HG03064 (cell line): ENCODE measurements around the gene SMYD5.
"Not testable (repeated sequence)": the region's sequence is repeated elsewhere in the genome, so short reads cannot be mapped to it uniquely, and the experiment has no call there.

Experiments used
- ATAC-seq: cut with Tn5 transposase; IDR thresholded peaks from one replicate; pipeline ENCODE4 v1.9.1; 2021; ENCODE audit warnings: low read depth; ENCODE audit not compliant: unreplicated experiment

The SMYD5 gene

DNA sequence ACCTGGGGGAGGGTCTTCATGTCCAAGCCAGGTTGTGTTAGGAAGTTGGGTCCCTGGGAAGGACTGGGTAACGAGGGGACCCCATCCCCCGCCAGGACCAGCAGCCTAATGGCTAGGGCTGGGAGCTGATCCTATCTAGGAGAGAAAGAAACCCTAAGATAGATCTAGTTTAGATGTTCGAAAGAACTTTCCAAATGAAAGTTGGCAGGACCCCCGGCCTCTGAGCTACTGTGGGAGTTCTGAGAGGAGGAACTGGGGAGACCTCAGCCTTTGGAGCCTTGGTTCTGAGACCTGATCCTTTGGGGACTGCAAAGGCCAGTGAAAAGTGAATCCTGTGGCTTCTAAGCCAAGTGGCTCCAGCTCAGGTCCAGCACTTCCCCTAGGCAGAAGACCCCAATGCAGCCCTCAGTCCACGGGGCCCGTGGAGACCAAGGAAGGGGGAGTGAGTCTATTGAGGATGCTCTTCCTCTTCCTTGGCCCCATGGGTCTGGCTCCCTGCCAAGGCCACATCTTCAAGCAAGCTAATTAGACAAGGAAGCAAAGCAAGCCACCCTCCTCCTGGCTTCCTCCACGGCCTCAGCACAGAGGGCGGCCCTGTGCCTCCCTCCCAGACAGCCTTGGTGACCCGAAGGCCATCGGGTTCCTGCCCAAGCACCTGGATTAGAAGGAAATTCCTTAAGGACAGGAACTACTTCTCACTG is 43.5 kb downstream of the SMYD5 start:
- ATAC-seq: no peak

DNA sequence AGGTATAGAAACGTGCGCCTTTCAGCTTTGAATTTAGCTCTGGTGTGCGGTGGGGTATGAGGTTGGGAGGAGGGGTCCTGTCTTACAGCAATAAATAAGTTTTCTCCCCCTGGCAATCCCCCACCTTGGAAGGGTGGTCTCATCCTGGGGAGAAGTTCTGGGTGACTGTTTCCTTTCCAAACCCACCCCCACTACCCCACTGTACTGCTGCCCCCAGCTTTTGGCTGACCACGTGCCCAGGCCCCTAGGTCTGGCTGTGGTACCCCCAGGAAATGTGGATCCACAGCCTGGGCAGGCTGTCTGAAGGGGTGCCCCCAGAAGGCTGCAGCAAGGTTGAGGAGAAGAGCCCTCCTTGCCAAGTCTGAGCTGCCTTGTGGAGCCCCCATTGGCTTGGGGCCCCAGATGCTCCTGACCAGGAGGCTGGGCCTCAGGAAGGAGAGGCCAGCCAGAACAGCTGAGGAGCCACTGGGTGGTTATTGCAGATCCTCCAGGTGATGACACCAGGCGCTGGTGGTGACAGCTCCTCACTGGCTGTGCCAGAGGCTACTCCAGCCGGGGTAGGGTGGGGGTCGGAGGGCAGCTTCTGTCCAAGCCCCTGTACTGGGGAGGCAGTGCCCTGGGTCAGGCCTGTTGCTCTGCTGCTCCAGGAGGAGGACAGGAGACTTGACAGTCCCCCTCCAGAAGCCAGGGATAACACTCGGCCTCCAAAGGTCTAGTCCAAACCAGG is 44.3 kb downstream of the SMYD5 start:
- ATAC-seq: no peak

DNA sequence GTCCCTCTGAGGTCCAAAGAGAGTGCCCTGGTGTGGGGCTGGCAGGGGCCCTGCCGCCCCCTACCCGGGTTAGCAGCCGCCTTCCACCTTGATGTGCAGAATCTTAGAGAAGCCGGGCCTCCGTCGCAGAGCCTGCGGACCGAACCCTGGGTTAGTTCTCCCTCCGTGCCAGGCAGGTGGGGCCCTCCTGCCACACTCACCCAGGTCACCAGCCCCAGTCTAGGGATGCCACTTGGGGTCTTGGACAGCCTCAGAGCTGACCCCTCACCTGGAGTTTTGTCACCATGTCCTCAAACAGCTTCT is 44.8 kb downstream of the SMYD5 start:
- no peak for ATAC-seq

DNA sequence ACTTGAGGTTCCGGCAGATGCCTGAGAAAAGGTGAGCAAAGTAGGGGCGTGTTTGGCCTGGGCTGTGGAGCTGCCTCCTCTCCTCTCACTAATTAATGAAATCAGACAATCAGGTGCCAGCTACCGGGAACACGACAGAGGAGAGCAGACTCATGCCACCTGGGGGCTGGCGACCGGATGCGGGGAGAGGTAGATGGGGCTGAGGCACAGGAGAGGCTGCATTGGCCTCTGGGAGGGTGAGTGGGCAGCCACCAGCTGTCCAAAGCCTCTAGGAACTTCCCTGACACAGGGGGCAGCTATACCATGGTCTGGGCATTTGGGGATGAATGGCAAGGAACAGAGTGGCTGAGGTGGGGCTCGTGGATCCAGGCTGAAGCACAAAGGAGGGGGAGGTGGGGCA is 45.2 kb downstream of the SMYD5 start:
- no peak for ATAC-seq

DNA sequence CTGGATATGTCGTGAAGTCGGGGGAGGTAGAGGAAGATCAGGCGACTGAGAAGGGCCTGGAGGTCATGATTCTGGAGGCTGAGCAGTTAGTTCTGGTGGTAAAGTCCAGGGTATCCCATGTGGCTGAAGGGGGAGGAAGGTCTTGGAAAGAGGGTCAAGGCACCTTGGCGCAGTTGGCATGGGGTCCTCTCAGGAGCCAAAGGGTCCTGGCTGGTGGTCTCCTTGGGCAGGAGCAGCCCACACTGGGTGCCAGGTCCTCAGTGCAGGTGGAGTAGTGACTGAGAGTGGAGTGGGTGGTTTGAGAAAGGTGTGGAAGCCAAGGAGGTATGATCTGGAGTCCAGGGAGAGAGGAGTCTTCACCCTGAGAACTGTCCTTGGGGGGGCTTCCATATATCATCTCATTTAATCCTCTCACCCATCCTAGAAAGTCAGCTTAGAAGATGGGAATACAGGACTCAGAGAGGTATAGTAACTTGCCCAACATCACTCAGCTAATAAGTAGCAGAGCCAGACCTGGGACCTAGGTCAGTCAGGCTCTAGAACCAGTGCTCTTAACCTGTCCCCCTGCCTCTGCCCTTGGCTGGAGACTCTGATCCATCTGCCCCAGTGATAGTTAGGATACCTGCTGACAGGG is 45.8 kb downstream of the SMYD5 start:
- no peak for ATAC-seq

DNA sequence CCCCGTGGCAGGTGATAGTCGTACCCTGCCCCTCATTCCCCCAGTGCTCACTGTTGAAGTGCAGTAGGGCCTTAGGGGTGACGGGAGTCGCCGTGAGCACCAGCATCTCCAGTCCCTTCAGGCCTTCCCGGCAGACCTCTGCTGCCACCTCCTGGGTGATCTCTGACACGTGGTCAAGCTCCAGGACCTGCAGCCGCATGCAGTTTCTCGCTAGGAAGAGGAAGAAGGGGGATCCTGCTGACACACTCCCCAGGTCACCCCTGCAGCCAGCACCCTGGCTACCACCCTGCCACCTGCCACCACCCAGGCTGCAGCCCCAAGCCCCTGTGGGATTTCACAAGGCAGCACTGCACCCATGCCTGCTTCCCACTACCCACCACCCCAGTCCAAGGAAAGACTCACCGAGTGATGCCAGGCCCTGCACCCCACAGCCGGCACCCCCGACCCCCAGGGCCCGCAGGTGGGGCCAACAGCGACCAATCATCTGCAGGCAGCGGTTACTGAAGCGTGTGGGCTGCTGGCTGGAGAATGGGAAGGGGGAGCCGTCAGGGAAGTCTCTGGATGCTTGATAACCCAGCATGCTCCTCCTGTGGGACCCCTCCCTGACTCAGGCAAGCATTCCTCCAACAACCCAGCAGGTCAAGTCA is 46.4 kb downstream of the SMYD5 start:
- ATAC-seq: no peak

DNA sequence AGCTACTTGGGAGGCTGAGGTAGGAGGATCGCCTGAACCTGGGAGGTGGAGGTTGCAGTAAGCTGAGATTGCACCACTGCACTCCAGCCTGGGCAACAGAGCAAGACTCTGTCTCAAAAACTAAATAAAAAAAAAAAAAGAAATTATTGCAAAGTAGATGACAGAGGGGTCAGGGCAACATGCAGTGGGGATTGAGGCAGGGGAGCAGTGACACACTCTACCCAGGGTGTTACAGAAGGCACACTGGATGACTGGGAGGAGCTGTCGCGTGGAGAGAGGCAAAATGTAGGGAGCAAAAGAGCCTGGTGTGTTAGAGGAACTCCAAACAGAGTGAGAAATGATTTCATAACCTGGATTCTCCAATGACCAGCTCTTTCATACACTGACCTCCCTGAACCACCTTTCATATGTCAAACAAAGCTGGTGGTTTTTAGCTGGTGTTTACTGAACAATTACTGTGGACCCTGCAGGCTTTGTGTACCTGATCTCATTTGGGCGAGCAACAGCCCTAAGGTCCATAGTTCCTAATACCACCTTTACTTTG is 48.1 kb downstream of the SMYD5 start:
- ATAC-seq: no peak

DNA sequence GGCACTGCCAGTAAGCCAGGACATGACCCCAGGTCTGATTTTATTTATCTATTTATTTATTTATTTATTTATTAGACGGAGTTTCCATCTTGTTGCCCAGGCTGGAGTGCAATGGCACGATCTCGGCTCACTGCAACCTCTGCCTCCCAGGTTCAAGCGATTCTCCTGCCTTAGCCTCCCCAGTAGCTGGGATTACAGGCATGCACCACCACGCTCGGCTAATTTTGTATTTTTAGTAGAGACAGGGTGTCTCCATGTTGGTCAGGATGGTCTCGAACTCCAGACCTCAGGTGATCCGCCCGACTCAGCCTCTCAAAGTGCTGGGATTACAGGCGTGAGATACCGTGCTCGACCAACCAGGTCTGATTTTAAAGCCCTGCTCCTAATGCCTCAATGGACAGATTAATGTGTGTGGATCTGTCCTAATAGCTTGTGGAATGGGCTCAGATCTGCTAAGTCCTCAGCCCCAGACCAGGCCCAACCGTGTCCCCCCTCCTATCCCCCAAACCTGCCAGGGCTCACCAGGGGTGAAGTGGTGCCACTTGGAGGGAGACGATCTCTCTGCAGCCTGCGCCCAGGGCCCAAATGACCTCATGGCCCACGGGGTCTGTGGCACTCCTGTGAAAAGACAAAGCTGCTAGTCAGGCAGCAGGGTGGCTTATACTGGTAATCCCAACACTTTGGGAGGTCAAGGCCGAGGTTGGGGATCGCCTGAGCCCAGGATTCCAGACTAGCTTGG is 48.8 kb downstream of the SMYD5 start:
- ATAC-seq: not testable (repeated sequence)

DNA sequence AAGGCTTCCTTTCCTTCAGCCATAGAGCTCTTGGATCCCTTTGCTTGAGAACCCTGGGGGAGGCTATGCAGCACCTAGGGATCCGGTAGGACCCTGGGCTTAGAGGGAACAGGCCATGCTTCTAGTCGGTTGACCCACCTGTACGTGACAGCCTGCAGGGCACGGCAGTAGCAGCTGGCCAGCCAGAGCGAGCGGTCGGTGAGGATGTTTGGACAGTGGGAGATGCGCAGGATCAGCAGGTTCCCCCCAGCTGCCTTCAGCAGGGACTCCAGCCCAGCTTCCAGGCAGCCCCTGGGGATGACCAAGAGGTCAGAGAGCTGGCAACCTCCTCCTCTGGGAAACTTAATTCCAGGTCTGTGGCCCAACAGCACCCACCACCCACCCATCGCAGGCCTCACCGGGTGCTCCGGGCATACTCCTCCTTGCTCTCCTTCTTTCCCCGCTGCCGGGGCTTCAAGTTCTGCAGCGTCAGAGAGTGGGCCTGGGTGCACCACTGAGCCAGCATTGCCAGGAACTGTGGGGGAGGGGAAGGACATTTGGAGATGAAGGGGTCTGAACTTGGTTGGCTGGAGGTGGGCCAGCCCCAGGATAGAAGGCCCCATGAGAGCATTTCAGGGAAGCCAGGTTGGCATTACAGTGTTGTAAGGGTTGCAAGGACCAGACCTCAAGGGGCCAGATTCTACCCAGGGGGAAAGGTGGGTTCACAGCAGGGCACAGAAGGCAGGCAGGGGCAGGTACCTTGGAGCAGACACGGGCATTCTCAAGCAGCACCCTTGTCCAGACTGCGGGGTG is 49.7 kb downstream of the SMYD5 start:
- no peak for ATAC-seq

DNA sequence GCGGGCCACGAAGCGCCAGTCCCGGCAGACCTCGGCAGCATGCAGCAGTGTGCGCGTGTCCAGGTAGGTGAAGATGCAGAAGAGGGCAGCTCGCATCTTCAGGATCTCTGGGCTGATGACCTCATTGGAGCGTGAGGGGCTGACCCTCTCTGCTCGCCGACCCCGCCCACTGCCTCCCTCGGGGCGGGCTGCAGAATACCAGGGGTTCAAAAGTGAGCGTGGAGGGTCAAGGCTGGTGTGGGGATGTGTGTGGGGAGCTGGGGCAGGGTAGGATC is 50.2 kb downstream of the SMYD5 start:
- ATAC-seq: no peak

DNA sequence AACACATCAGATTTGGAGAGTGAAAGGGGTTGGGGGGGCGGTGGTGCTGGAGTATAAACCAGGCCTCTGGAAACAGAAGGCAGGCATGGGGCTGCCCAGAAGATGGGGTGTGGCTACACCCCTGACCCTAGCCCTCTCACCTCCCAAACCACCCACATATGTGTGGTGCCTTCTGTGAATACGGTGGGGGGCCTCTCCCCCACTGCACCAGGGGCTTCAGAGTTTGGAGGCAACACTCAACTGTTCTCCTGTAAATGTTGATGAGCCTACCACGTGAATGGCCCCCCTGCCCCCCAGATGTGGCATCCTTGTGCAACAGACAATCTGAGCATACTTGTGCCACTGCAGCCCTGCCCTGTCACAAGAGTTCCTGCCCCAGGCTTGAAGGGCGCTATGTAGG is 50.7 kb downstream of the SMYD5 start:
- no peak for ATAC-seq

DNA sequence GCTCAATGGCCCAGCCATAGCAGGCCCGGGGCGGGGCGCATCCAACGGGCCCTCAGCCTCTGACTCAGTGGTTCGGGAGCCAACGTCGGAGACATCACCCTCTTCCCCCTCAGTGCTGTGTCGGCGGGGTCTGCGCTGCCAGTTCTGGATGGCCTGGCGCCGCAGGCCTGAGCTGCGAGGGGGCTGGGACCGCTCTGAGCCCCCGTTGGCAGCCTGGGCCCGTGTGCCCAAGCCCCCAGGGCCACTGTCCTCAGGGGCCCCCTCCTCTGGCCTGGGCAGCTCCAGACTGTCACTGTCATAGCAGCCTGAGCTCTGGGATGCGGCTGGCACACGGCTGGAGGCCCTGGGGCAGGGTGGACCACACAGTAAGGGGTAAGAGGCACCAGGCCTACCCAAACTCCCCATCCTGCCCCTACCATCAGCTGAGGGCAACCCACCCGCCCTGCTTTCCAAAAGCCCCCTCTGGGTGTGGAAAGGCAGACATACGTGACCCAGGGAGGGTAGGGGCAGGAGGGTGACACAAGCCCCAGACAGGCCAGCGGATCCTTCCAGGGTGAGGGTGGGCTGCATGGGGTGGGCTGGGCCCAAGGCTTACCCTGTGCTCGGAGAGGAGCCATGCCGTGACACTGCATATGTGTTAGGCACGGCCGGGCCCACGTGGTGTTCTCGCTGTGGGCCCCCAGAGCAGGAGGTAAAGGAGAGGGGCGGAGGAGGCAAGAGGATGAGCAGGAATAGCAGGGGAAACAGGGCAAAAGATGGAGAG is 51.4 kb downstream of the SMYD5 start:
- no peak for ATAC-seq

DNA sequence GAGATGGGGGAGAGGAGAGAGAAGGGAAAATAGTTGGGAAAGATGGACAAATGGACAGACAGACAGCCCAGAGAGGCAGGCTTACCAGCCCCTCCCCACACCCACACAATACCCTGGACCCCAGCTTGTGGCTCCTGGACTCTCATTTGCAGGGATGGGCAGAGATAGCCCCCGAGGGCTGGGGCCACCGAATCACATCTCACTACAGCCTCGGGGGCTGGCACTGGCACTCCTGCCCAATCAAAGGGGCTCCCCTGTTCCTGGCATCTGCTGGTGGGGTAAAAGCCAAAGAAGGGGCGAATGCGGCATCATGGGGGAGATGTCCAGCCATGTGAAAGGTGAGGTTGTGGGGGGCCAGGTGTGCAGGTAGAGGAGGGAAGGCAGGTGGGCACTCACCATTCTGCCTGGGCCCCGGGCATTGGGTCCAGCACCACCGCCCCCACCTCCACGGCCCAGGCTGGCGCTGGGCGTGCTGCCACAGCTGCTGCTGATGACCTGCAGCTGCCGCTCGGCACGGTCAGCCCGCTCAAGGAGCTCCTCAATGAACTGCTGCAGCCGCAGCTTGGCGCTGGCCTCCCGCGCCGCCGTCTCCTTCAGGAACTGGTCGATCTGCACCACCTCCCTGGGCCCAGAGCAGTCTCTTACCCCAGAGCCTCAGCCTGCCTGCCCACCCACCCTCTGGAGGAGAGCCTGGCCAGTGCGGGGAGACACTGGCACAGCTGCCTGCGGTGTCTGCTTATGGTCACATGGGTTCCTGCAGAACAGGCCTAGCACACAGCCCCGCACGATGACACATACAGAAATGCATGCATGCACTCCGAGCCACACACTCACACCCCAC is 52.2 kb downstream of the SMYD5 start:
- no peak for ATAC-seq

DNA sequence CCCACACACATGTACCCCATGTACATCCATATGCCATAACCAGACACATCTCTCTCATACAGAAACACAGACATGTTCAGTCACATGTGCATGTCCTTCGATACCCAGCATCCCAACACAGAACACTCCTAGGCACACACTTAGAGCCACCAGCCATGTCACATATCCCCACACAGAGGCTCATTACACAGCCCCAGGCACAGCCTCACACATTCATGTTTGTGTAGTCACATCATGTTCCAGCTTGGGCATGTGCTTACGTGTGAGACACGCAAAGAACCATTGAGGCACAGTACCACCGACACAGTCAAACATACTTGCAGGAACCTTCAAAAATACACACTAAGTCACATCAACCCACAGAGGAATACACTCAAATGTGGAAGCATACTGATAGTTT is 53.0 kb downstream of the SMYD5 start:
- ATAC-seq: no peak

DNA sequence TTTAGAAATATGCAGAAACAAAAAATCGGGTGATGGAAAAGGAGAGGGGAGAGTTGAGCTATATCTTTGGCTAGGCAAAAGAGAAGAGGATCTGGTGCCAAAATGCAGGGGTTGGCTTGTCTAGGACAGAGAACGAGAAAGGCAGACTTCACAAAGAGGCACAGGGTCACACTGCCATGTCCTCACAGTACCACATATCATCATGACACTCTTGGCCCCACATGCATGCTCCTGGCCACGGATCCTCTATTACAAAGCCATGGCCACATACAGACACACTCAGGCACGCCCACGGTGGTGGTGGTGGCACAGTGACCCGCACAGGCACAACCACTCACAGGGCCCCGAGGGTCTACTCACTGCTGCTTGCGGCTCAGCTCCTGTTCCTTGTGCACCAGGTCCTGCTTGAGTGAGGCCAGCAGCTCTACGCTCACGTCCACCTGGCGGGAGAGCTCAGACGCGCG is 54.4 kb downstream of the SMYD5 start:
- ATAC-seq: no peak

DNA sequence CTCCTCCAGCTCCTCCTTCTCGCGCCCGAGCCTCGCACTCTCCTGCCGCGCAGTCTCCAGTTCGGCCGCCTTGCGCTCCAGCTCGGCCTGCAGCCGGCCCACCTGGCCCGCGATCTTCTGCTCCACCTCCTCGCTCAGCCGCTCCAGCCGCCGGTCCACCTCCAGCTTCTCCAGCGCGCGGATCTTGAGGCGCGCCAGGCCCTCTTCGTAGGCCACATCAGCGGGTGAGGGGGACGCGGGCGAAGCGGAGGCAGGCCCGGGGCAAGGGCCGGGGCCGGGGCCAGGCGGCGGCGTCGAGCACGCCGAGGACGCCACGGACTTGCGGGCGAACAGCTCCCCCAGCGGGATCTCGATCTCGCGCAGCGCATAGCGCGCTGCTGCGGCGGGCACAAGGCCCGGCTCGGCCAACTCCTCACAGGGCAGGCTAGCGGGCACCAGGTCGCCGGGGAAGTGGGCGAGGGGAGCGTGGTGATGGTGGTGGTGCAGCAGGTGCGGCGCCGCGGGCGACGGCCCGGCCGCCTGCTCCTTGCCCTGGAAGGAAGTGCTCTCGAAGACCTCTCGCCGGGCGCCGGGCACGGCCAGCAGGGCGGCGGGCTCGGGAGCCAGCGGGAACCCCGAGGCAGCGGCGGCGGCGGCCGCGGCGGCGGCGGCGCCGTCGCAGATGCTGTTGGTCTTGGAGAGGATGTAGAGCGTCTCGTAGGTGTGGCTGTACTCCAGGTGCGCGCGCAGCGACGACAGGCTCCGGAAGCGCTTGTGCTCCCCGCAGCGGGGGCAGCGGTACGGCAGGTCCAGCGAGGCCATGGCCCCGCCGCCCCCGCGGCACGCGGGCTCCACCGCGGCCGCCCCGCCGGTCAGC is 55.0 kb downstream of the SMYD5 start:
- peak; percentile 63 for ATAC-seq

DNA sequence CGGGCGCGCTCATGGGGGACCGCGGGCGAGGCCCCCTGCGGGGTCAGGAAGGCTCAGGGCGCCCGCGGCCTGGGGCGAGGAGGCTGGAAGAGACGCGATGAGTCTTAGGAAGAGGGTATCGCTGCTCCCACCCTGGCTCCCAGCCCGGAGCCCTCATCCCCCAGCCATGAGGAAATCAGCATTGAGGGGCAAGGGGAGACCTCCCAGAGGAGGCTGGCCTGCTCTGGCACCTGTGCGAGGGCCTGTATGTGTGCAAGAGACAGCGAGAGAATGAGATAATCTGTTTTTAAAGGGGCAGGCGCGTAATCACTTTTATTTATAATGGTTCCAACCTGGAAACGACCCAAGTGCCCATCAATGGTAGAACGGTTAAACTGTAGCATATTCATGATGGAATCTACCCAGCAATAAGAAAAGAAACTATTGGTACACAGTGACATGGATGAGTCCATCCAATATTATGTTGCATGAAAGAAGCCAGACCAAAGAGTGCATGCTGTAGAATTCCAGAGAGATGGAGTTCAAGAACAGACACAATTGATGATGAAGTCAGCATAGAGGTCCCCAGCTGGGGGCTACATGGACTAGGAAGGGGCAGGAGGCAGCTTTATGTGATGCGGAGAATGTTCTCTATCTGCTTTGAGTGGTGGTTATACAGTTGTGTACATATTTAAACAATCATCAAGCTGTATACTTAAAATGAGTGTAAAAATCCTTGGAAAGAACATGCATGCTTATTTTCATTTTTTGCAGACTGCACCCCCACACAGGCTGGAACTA is 55.8 kb downstream of the SMYD5 start:
- ATAC-seq: no peak
